MCF 10A (cell line): ENCODE data around the gene PPFIBP2. TPM values are rescaled to one million over a fixed set of nuclear protein-coding genes. Genes with fewer than 3 reads are reported as not detected.

Source experiments
- BruUV-seq: library from RNA; stranded (reverse); fragments of 400-500 nt; replicated peaks from 2 replicates; lab custom pipeline; 2021; lab: Mats Ljungman, UMichigan
- CTCF ChIA-PET: fragments of 300-600 bp; sonication (Branson Sonifier 250); formaldehyde crosslinking; extraction: SDS; loops from one replicate; lab custom pipeline; 2021; ENCODE audit warnings: antibody characterized with exemption, inconsistent platforms; lab: Yijun Ruan, JAX
- POLR2A ChIA-PET: fragments of 300-600, 350-650 bp; sonication (Branson Sonifier 250); formaldehyde crosslinking; extraction: SDS; loops from one replicate; lab custom pipeline; 2020; ENCODE audit warnings: antibody characterized with exemption, inconsistent platforms; lab: Yijun Ruan, JAX
- DNase-seq: peaks from one replicate; pipeline ENCODE4 v3.0.0-alpha.2; 2018; ENCODE audit not compliant: unreplicated experiment
- H3K27ac Mint-ChIP-seq: one replicate; pipeline ENCODE4 v1.8.0; 2022; ENCODE audit warnings: mild to moderate bottlenecking, low read depth, mixed read lengths; ENCODE audit not compliant: unreplicated experiment
- H3K27me3 Mint-ChIP-seq: one replicate; pipeline ENCODE4 v1.8.0; 2022; ENCODE audit warnings: mixed read lengths; ENCODE audit not compliant: insufficient read depth, unreplicated experiment
- H3K36me3 Mint-ChIP-seq: one replicate; pipeline ENCODE4 v1.8.0; 2022; ENCODE audit warnings: mild to moderate bottlenecking, moderate library complexity, mixed read lengths; ENCODE audit not compliant: insufficient read depth, unreplicated experiment
- H3K4me1 Mint-ChIP-seq: one replicate; pipeline ENCODE4 v1.8.0; 2022; ENCODE audit warnings: mixed read lengths; ENCODE audit not compliant: insufficient read depth, unreplicated experiment
- H3K4me3 Mint-ChIP-seq: one replicate; pipeline ENCODE4 v1.8.0; 2022; ENCODE audit warnings: mild to moderate bottlenecking, moderate library complexity, mixed read lengths; ENCODE audit not compliant: unreplicated experiment
- H3K9me3 Mint-ChIP-seq: one replicate; pipeline ENCODE4 v1.8.0; 2022; ENCODE audit warnings: mixed read lengths; ENCODE audit not compliant: unreplicated experiment
- CTCF ChIP-seq: fragments of 200-600 bp; IDR thresholded peaks from one replicate; pipeline ENCODE4 v1.8.0; 2022; ENCODE audit warnings: antibody characterized with exemption, mild to moderate bottlenecking; ENCODE audit not compliant: unreplicated experiment
- intact Hi-C: fragments of 100-400 bp; cut with micrococcal nuclease; formaldehyde crosslinking; loops from 2 replicates; pipeline ENCODE4 v1.14.1; 2022
- total RNA-seq: library from RNA; stranded (reverse); gene quantifications from 2 replicates; pipeline ENCODE4 v1.2.3, GENCODE V29; 2022

Gene PPFIBP2
- total RNA-seq, 1 experiment from 2014 or later, result 3.5 TPM

- Mint-ChIP-seq H3K4me3 (no peak overlapping the region), H3K27me3 (no peaks in the 10 kb centered on the region), H3K36me3 (no peaks in the 10 kb centered on the region), H3K4me1 (peaks cover 12% of the 10 kb centered on the region), H3K27ac (no peak overlapping the region), H3K9me3 (no peaks in the 10 kb centered on the region)
- DNase-seq, result no peak
- intact Hi-C loops, result no loop called here
- ChIA-PET POLR2A (no interaction called here), CTCF (interaction anchor here (0.5 to 4.1 kb wide), 16 partner anchors 9 to 889 kb away, joined by 3 to 26 read pairs (median 4); partner anchors contain the start of gene PPFIBP2)
- BruUV-seq, result no TSS peak
- TF ChIP-seq CTCF, result no peak
These were observed 173.0 kb downstream of the PPFIBP2 start for GRCh38 chr11:7686761-7687160.

DNA sequence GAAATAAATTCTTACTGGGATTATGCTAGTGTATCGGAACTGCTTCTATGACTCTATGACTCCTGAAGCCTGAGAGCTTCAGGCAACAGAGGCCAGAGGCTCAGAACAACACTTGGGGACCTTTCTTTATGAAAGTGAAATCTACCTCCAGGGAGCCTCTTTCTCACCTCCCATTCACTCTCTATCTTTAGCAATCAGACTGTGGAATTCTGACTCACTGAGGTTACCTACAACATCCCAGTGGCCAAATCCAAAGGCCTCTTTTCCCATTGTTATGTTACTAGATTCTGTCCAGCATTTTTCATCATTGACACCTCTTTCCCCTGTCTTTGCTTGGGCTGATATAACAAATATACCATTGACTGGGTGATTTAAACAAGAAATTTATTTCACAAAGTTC is 173.6 kb downstream of the PPFIBP2 start:
- CTCF ChIA-PET, result interaction anchor here (0.7 to 4.1 kb wide), 18 partner anchors 9 to 593 kb away, joined by 3 to 26 read pairs (median 4); no protein-coding TSS in a partner anchor
- peaks cover 1% of the 10 kb centered on the region for H3K27me3 Mint-ChIP-seq
- TF ChIP-seq CTCF, result no peak
- no peak for DNase-seq
- H3K9me3 Mint-ChIP-seq, result no peaks in the 10 kb centered on the region
- intact Hi-C loops, result no loop called here
- H3K27ac Mint-ChIP-seq, result no peak overlapping the region
- H3K36me3 Mint-ChIP-seq, result no peaks in the 10 kb centered on the region
- no TSS peak for BruUV-seq
- no peak overlapping the region for H3K4me3 Mint-ChIP-seq
- peaks cover 13% of the 10 kb centered on the region for H3K4me1 Mint-ChIP-seq
- POLR2A ChIA-PET, result no interaction called here

DNA sequence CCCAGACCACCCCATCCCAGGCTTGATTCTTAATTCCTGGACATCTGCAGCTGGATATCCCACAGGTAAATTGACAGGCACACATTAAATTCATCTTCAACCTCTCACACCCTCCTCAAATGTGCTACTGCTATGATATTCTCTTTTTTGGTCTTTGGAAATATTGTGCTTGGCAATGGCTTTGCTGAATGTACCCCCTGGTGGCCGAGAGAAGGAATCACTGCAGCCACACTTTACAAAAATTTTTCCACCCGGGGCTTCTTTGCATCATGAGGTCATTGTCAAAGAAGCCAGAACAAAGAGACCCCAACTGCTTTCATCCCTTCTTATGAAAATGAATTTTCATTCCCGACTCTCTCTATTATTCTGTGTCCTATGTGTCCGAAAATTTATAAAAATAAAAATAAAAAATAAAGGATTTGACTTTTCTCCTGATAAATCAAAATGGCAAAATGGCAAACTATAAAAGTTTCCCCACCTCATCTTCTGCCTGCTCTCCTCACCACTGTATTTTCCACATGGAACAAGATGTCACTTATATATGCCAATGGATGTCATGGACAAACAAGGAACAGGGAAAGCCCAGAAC is 174.5 kb downstream of the PPFIBP2 start:
- no TSS peak for BruUV-seq

More for the DNA sequence above, 174.5 kb downstream of the PPFIBP2 start:
- POLR2A ChIA-PET, result no interaction called here
- no peaks in the 10 kb centered on the region for H3K36me3 Mint-ChIP-seq
- DNase-seq, result peak; percentile 32
- no peak overlapping the region for H3K27ac Mint-ChIP-seq
- intact Hi-C loops, result loop anchor here (1.0 to 2.0 kb wide), 3 partner anchors 24 to 590 kb away; no protein-coding TSS in a partner anchor
- no peaks in the 10 kb centered on the region for H3K9me3 Mint-ChIP-seq
- CTCF ChIA-PET, result interaction anchor here (0.6 to 4.1 kb wide), 26 partner anchors 8 to 950 kb away, joined by 3 to 26 read pairs (median 4); no protein-coding TSS in a partner anchor
- H3K4me3 Mint-ChIP-seq, result no peak overlapping the region
- peaks cover 11% of the 10 kb centered on the region for H3K27me3 Mint-ChIP-seq
- H3K4me1 Mint-ChIP-seq, result peaks cover 13% of the 10 kb centered on the region
- TF ChIP-seq CTCF, result peak; percentile 62
